SH-SY5Y (cell line): ENCODE results near the gene DYNLT2B.

Source experiments
- GATA2 ChIP-seq: IDR thresholded peaks from 2 replicates; pipeline ENCODE4 v1.6.1; 2011; ENCODE audit warnings: mild to moderate bottlenecking, low read depth, low read length
- GATA3 ChIP-seq: IDR thresholded peaks from 2 replicates; pipeline ENCODE4 v1.6.1; 2011; ENCODE audit warnings: low read depth, mild to moderate bottlenecking, low read length, moderate library complexity

DYNLT2B gene

DNA sequence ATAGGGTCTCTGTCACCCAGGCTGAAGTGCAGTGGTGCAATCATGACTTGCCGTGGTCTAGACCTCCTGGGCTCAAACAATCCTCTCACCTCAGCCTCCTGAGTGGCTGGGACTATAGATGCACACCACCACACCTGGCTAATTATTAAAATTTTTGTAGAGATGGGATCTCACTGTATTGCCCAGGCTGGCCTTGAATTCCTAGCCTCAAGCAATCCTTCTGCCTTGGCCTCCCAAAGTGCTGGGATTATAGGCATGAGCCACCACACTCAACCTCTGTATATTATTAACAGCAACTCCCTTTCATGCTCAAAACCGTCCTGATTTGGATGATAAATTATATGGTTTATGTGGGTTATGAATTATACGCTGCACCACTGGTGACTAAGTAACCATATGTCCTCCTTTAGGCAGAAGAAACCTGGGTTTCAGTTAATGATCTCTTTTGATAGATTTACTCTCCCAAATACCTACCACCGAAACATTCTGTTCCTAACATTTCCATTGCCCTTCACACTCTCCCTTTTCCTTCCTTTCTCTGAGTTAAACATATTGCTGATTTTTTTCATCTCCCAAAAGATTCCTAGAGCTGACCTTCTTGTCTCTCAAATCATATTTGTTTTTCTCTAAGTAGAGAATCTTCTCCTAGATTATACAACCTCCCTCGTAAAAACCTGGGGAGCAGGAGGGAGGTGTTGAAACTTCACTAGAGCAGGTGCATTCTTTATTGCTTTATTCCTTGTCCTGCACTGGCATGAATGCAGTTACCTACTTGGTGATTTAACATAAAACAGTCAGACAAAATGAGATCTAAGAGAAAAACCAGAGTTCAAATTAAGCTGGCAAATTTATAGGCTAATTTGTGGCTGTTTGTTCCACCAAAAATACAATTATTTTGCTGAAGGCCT is 63.4 kb downstream of the DYNLT2B start:
- TF ChIP-seq GATA3, result no peak
- no peak for TF ChIP-seq GATA2

DNA sequence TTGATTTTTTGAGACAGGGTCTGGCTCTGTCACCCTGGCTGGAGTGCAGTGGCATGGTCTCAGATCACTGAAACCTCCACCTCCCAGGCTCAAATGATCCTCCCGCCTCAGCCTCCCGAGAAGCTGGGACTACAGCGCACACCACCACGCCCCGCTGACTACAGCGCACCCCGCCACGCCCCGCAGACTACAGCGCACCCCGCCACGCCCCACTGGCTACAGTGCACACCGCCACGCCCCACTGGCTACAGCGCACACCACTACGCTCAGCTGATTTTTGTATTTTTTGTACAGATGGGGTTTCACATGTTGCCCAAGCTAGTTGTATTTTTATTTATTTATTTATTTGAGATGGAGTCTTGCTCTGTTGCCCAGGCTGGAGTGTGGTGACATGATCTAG is 66.1 kb downstream of the DYNLT2B start:
- TF ChIP-seq GATA3 (no peak), GATA2 (no peak)

DNA sequence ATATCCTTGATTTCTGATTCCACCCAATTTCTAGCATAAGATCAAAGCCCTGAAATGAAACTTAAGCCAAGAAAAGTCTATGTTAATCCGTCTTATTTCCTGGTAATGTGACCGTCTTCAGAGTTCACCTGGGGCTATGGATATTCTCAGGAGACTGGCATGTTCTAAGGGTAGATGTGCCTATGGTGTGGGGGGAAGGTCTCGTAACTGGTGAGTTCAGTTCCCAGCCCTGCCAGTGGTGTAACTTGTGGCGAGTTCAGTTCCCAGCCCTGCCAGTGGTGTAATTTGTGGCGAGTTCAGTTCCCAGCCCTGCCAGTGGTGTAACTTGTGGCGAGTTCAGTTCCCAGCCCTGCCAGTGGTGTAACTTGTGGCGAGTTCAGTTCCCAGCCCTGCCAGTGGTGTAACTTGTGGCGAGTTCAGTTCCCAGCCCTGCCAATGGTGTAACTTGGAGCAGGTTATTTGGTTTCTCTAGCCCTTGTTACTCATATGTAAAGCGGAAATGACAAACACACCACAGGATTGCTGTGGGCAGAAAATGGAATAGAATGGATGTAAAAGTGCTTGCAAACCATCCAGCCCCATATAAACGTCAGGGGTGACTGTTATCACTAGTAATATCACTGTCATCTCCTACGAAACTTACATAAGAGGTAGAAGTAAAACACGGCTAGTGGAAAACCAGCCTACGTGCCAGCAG is 71.3 kb downstream of the DYNLT2B start:
- TF ChIP-seq GATA2, result no peak

DNA sequence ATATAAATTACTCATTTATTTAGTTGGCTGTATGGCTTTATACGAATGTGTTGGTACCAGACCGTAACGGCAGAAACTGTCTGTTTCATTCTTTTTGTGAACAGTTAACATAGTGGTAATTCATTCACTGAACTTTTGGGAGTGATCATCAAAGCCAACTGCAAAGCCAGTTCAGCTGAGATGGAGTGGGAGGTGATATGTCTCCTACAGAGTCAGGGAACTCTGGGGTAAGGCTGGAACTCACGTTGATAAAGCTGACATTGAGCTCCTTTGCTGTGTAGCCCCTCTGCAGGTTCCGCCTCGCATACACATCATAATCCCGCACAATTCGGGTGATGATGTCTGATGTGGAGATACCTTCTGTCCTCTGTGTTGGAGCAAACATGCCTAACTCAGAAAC is 76.3 kb downstream of the DYNLT2B start:
- TF ChIP-seq GATA3, result no peak
- TF ChIP-seq GATA2, result no peak
